H1 (cell line): Measurements from ENCODE around the gene ARHGEF7. TPM values are rescaled to one million over a fixed set of nuclear protein-coding genes. Genes with fewer than 3 reads are reported as not detected.

Experiments
- CTCF ChIA-PET: fragments of 300-600 bp; sonication (Branson Sonifier 250); formaldehyde crosslinking; loops from one replicate; lab custom pipeline; 2021; ENCODE audit not compliant: partially characterized antibody; lab: Charles Lee
- POLR2A ChIA-PET: fragments of 300-600 bp; sonication (Branson Sonifier 250); formaldehyde crosslinking; loops from one replicate; lab custom pipeline; 2021; ENCODE audit warnings: inconsistent platforms; ENCODE audit not compliant: partially characterized antibody; lab: Charles Lee
- DNase-seq, 2 experiments: peaks; one replicate each; pipeline versions ENCODE4 v3.0.0 to v3.0.0-alpha.2; 2010 to 2022; ENCODE audit warnings: low spot score in 2 of 2, low read depth in 1 of 2, mixed read lengths in 1 of 2
- FAIRE-seq: peaks from 2 replicates; lab custom pipeline; 2011; peaks lifted over from hg19 to GRCh38; lab: Jason Lieb, UNC
- H2AFZ ChIP-seq: 2 replicates; pipeline ENCODE4 v1.8.1; 2012; ENCODE audit warnings: low read length, inconsistent platforms
- H2AK5ac ChIP-seq: 2 replicates; pipeline ENCODE4 v1.6.1; 2013; ENCODE audit warnings: low read depth, low read length
- H2BK120ac ChIP-seq: replicated peaks from 2 replicates; pipeline ENCODE3; 2013; ENCODE audit warnings: low read depth, low read length, inconsistent platforms
- H2BK12ac ChIP-seq: 2 replicates; pipeline ENCODE4 v1.6.1; 2013; ENCODE audit warnings: low read depth, low read length
- H2BK15ac ChIP-seq: 2 replicates; pipeline ENCODE4 v1.6.1; 2013; ENCODE audit warnings: low read length
- H2BK20ac ChIP-seq: 2 replicates; pipeline ENCODE4 v1.6.1; 2013; ENCODE audit warnings: low read length
- H2BK5ac ChIP-seq: 2 replicates; pipeline ENCODE4 v1.6.1; 2013; ENCODE audit warnings: low read depth, low read length
- H3K14ac ChIP-seq: 2 replicates; pipeline ENCODE4 v1.6.1; 2013; ENCODE audit warnings: inconsistent platforms; ENCODE audit not compliant: insufficient read length
- H3K18ac ChIP-seq: 2 replicates; pipeline ENCODE4 v1.6.1; 2013; ENCODE audit warnings: low read length; ENCODE audit errors: extremely low read depth
- H3K23ac ChIP-seq: 2 replicates; pipeline ENCODE4 v1.6.1; 2013; ENCODE audit warnings: inconsistent platforms; ENCODE audit not compliant: insufficient read length
- H3K23me2 ChIP-seq: 2 replicates; pipeline ENCODE4 v1.6.1; 2013; ENCODE audit warnings: low read depth, low read length
- H3K27ac ChIP-seq: 2 replicates; pipeline ENCODE4 v1.6.1; 2011; ENCODE audit warnings: low read depth, low read length, inconsistent platforms
- H3K27me3 ChIP-seq, 4 experiments: replicated peaks in 1 of 4; 1 replicate in 1 of 4; 2 replicates in 3 of 4; pipeline versions ENCODE4 v1.6.1 to v1.8.1; 2011 to 2013; ENCODE audit warnings: low read length in 3 of 4, mild to moderate bottlenecking in 3 of 4, inconsistent platforms in 2 of 4, mixed read lengths in 2 of 4, moderate library complexity in 1 of 4; ENCODE audit not compliant: control insufficient read depth in 3 of 4, insufficient read depth in 3 of 4; ENCODE audit errors: extremely low read depth in 1 of 4
- H3K36me3 ChIP-seq, 4 experiments: 2 replicates each; pipeline versions ENCODE4 v1.6.1 to v1.8.1; 2011 to 2013; ENCODE audit warnings: mild to moderate bottlenecking in 4 of 4, low read length in 3 of 4, moderate library complexity in 2 of 4, control low read depth in 1 of 4, inconsistent platforms in 1 of 4; ENCODE audit not compliant: insufficient read depth in 4 of 4, control insufficient read depth in 2 of 4
- H3K4ac ChIP-seq: replicated peaks from 2 replicates; pipeline ENCODE3; 2013; ENCODE audit warnings: low read length, low read depth, mixed read lengths, inconsistent platforms; ENCODE audit not compliant: insufficient read length
- H3K4me1 ChIP-seq, 4 experiments: replicated peaks in 1 of 4; 1 replicate in 1 of 4; 2 replicates in 3 of 4; pipeline versions ENCODE4 v1.6.1 to v1.8.1; 2011 to 2013; ENCODE audit warnings: low read length in 3 of 4, inconsistent platforms in 2 of 4, mixed read lengths in 1 of 4; ENCODE audit not compliant: insufficient read depth in 4 of 4, control insufficient read depth in 3 of 4
- H3K4me2 ChIP-seq, 2 experiments: 2 replicates each; pipeline versions ENCODE4 v1.6.1 to v1.8.1; 2011 to 2013; ENCODE audit warnings: low read depth in 2 of 2, low read length in 2 of 2, control low read depth in 1 of 2, inconsistent platforms in 1 of 2, mild to moderate bottlenecking in 1 of 2; ENCODE audit not compliant: insufficient read depth in 1 of 2
- H3K4me3 ChIP-seq, 4 experiments: fragments of 200-600, 300-600 bp in 1 of 4; sonication (generic), shearing (Covaris generic), sonication (Bioruptor Twin) in 1 of 4; 2 replicates each; pipeline versions ENCODE4 v1.5.1 to v1.8.1; 2011 to 2016; ENCODE audit warnings: low read length in 4 of 4, low read depth in 3 of 4, control low read depth in 2 of 4, inconsistent platforms in 2 of 4, mild to moderate bottlenecking in 2 of 4, mixed read lengths in 1 of 4, moderate library complexity in 1 of 4; ENCODE audit not compliant: insufficient read depth in 2 of 4; ENCODE audit errors: extremely low read depth in 1 of 4
- H3K56ac ChIP-seq: replicated peaks from 2 replicates; pipeline ENCODE3; 2013; ENCODE audit warnings: low read depth, mild to moderate bottlenecking, mixed read lengths, low read length, inconsistent platforms; ENCODE audit not compliant: insufficient read length
- H3K79me1 ChIP-seq: 2 replicates; pipeline ENCODE4 v1.6.1; 2013; ENCODE audit warnings: low read depth, low read length, control low read depth
- H3K79me2 ChIP-seq, 2 experiments: 2 replicates each; pipeline versions ENCODE4 v1.6.1 to v1.8.1; 2012 to 2013; ENCODE audit warnings: low read length in 2 of 2, mild to moderate bottlenecking in 2 of 2, inconsistent platforms in 1 of 2; ENCODE audit not compliant: insufficient read depth in 2 of 2, control insufficient read depth in 1 of 2
- H3K9ac ChIP-seq, 4 experiments: replicated peaks in 1 of 4; 1 replicate in 1 of 4; 2 replicates in 3 of 4; pipeline versions ENCODE4 v1.6.1 to v1.8.1; 2011 to 2013; ENCODE audit warnings: low read depth in 3 of 4, low read length in 3 of 4, control low read depth in 2 of 4, mild to moderate bottlenecking in 2 of 4, moderate library complexity in 2 of 4, inconsistent platforms in 1 of 4; ENCODE audit errors: extremely low read depth in 1 of 4
- H3K9me3 ChIP-seq, 2 experiments: 2 replicates each; pipeline versions ENCODE4 v1.6.1 to v1.8.1; 2012 to 2013; ENCODE audit warnings: mild to moderate bottlenecking in 2 of 2, moderate library complexity in 2 of 2, control low read depth in 1 of 2, inconsistent platforms in 1 of 2, low read depth in 1 of 2, low read length in 1 of 2, mixed read lengths in 1 of 2; ENCODE audit not compliant: insufficient read depth in 2 of 2
- H4K20me1 ChIP-seq, 2 experiments: replicated peaks in 1 of 2; 2 replicates each; pipeline versions ENCODE3 to v1.8.1; 2011 to 2013; ENCODE audit warnings: inconsistent platforms in 2 of 2, low read length in 2 of 2, mild to moderate bottlenecking in 1 of 2; ENCODE audit not compliant: insufficient read depth in 2 of 2, control insufficient read depth in 1 of 2
- H4K5ac ChIP-seq: 2 replicates; pipeline ENCODE4 v1.6.1; 2013; ENCODE audit warnings: low read length, low read depth, mixed read lengths, inconsistent platforms; ENCODE audit not compliant: insufficient read length
- H4K8ac ChIP-seq: 2 replicates; pipeline ENCODE4 v1.8.0; 2013; ENCODE audit warnings: mild to moderate bottlenecking, moderate library complexity, low read length, inconsistent platforms; ENCODE audit not compliant: insufficient read depth; ENCODE audit errors: extremely low read depth
- H4K91ac ChIP-seq: replicated peaks from 2 replicates; pipeline ENCODE3; 2013; ENCODE audit warnings: low read length, mixed read lengths, inconsistent platforms; ENCODE audit not compliant: insufficient read length
- BRCA1 ChIP-seq: IDR thresholded peaks from 2 replicates; pipeline ENCODE4 v1.6.1; 2012; ENCODE audit warnings: low read depth, low read length, improper control_type of control experiment
- EP300 ChIP-seq, 2 experiments: IDR thresholded peaks; 1 replicate in 1 of 2; 2 replicates in 1 of 2; pipeline ENCODE4 v1.6.1; 2011 to 2012; ENCODE audit warnings: low read depth in 2 of 2, low read length in 2 of 2, mild to moderate bottlenecking in 2 of 2, borderline replicate concordance in 1 of 2, inconsistent platforms in 1 of 2, moderate library complexity in 1 of 2
- KDM1A ChIP-seq: fragments of 200-600, 300-600 bp; sonication (generic); IDR thresholded peaks from 2 replicates; pipeline ENCODE4 v1.7.1; 2016; ENCODE audit warnings: mild to moderate bottlenecking, low read length, borderline replicate concordance
- KDM5A ChIP-seq: fragments of 200-600 bp; IDR thresholded peaks from 2 replicates; pipeline ENCODE4 v1.7.1; 2012; ENCODE audit warnings: mild to moderate bottlenecking, low read length, inconsistent platforms, mixed read lengths
- NRF1 ChIP-seq: IDR thresholded peaks from 2 replicates; pipeline ENCODE4 v1.6.1; 2011; ENCODE audit warnings: mild to moderate bottlenecking, low read depth, low read length, improper control_type of control experiment
- RAD21 ChIP-seq, 2 experiments: IDR thresholded peaks in 1 of 2; conservative IDR thresholded peaks in 1 of 2; 2 replicates each; pipeline ENCODE4 v1.6.1; 2011; ENCODE audit warnings: low read depth in 2 of 2, low read length in 2 of 2, improper control_type of control experiment in 1 of 2, inconsistent platforms in 1 of 2, mild to moderate bottlenecking in 1 of 2, moderate library complexity in 1 of 2
- RBBP5 ChIP-seq: IDR thresholded peaks from 2 replicates; pipeline ENCODE4 v1.7.1; 2012; ENCODE audit warnings: low read depth, mild to moderate bottlenecking, inconsistent platforms, low read length, moderate library complexity, borderline replicate concordance
- RNF2 ChIP-seq: fragments of 200-900, 300-1000 bp; sonication (generic); IDR thresholded peaks from 2 replicates; pipeline ENCODE4 v1.7.1; 2016; ENCODE audit warnings: borderline replicate concordance, low read depth, mild to moderate bottlenecking, antibody characterized with exemption, low read length; ENCODE audit not compliant: poor library complexity, severe bottlenecking; ENCODE audit errors: missing control alignments
- RXRA ChIP-seq: IDR thresholded peaks from 2 replicates; pipeline ENCODE4 v1.6.1; 2011; ENCODE audit warnings: low read depth, mild to moderate bottlenecking, low read length, moderate library complexity; ENCODE audit not compliant: insufficient read depth
- SP1 ChIP-seq: IDR thresholded peaks from 2 replicates; pipeline ENCODE4 v1.6.1; 2011; ENCODE audit warnings: low read depth, low read length
- TAF7 ChIP-seq: optimal IDR thresholded peaks from 2 replicates; pipeline ENCODE3; 2011; ENCODE audit warnings: low read depth, mild to moderate bottlenecking, inconsistent platforms, low read length, moderate library complexity, borderline replicate concordance
- TBP ChIP-seq: IDR thresholded peaks from 2 replicates; pipeline ENCODE4 v1.6.1; 2011; ENCODE audit warnings: low read depth, low read length, improper control_type of control experiment
- TCF12 ChIP-seq: IDR thresholded peaks from 2 replicates; pipeline ENCODE4 v1.6.1; 2011; ENCODE audit warnings: low read depth, mild to moderate bottlenecking, low read length
- YY1 ChIP-seq: IDR thresholded peaks from 2 replicates; pipeline ENCODE4 v1.6.1; 2011; ENCODE audit warnings: low read depth, mild to moderate bottlenecking, low read length
- WGBS, 2 experiments: shearing (Covaris generic) in 1 of 2; methylation state at CpG; one replicate each; pipeline versions ENCODE4 v1.1.6 to v1.1.7; 2013 to 2015; ENCODE audit warnings: low lambda C conversion rate in 2 of 2, mixed read lengths in 2 of 2, inconsistent platforms in 1 of 2, low coverage in 1 of 2, missing lambda C conversion rate in 1 of 2; ENCODE audit not compliant: insufficient replicate concordance in 2 of 2, insufficient coverage in 1 of 2, insufficient read length in 1 of 2; ENCODE audit errors: extremely low coverage in 1 of 2, missing lambda C conversion rate in 1 of 2; 5-methylcytosine and 5-hydroxymethylcytosine counted together
- polyA plus RNA-seq, 7 experiments: library from polyadenylated mRNA; depleted of rRNA in 3 of 7; stranded (reverse) in 5 of 7; unstranded in 2 of 7; fragments of >200 nt in 5 of 7; fragments of 200-250 nt in 2 of 7; gene quantifications; 1 replicate in 5 of 7; 2 replicates in 1 of 7; 4 replicates in 1 of 7; pipeline versions ENCODE4 v1.2.1 to v1.2.3, GENCODE V29; 2011 to 2013; ENCODE audit warnings: missing spikeins in 2 of 7, mixed read lengths in 2 of 7
- total RNA-seq: library from RNA; stranded (reverse); fragmentation: NEBNext Ultra II Directional; extraction: Animal tissue kit (Norgen Biotek cat#: 25700); gene quantifications from 2 replicates; pipeline ENCODE4 v1.2.1, GENCODE V29; 2021

The ARHGEF7 gene
- total and polyA plus RNA-seq, 2 of the 8 experiments (the other 6 are each of a cell fraction or from before 2014, with no cell fraction given): 26.2 to 56.5 TPM

DNA sequence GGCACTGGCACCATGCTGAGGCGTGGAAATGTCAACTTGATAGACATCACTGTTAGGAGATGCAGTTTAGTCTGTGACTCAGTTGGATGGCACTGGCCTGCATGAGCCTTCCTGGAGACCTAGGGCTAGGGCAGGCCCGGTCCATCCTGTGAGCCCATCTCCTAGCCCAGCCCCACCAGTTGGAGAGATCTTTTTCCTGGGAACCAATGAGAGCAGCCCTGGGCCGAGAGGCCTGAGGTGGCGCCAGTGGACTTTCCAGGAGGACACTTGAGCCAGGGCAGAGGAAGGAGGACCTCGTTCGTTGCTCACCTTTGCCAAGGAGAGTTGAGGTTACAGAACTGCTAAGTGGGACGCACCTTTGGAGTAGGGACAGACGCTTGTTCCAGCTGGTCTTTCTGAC lies 104.8 kb downstream of the ARHGEF7 start:
- Histone ChIP-seq H3K14ac (no peak overlapping the region), H4K91ac (peak overlapping the region; percentile 22), H3K36me3 (no peaks in the 10 kb centered on the region; a peak in 2 of 8 replicates), H3K4me3 (no peak overlapping the region), H3K23ac (no peak overlapping the region), H2BK20ac (no peak overlapping the region), H2BK120ac (no peak overlapping the region), H4K8ac (no peak overlapping the region), H2BK12ac (no peak overlapping the region), H2AK5ac (no peak overlapping the region), H2BK5ac (0 out of 2 replicates have a peak overlapping the region, but pooled peaks have one; percentile 74), H3K27me3 (no peaks in the 10 kb centered on the region), H2AFZ (no peak overlapping the region), H3K27ac (no peak overlapping the region), H3K4ac (no peak overlapping the region), H3K4me1 (peaks cover 11 to 20% (median 15%) of the 10 kb centered on the region in 4 experiments), H3K79me2 (peaks cover 0 to 62% of the 10 kb centered on the region in 2 experiments; a peak in 2 of 4 replicates), H3K18ac (no peak overlapping the region), H2BK15ac (no peak overlapping the region), H4K5ac (no peak overlapping the region), H3K79me1 (peaks cover 16% of the 10 kb centered on the region), H4K20me1 (peaks cover 3 to 16% of the 10 kb centered on the region in 2 experiments), H3K9me3 (no peaks in the 10 kb centered on the region), H3K4me2 (no peak overlapping the region), H3K56ac (no peak overlapping the region), H3K9ac (no peak overlapping the region), H3K23me2 (no peaks in the 10 kb centered on the region)
- 83% methylated on average over 8 of the region's 8 CpGs; no CpG with 5 or more reads in 1 of the 2 experiments for WGBS, 2 experiments
- POLR2A ChIA-PET: no interaction called here
- DNase-seq (no peak), FAIRE-seq (no peak)
- CTCF ChIA-PET: no interaction called here
- TF ChIP-seq RXRA: no peak
- no peak for TF ChIP-seq TBP
- no peak for TF ChIP-seq BRCA1
- TF ChIP-seq TCF12: no peak
- peak in 1 of 2 experiments; percentile 19; a peak in 1 of 4 replicates for TF ChIP-seq RAD21 (IDR thresholded peaks at IDR 0.05 in 1 of 2, conservative IDR thresholded peaks at IDR 0.05 in 1 of 2; ENCODE audit: low read depth in 2 of 2, low read length in 2 of 2)
- no peak for TF ChIP-seq TAF7
- TF ChIP-seq RNF2: no peak
- TF ChIP-seq KDM5A: no peak
- no peak for TF ChIP-seq NRF1
- no peak for TF ChIP-seq KDM1A
- TF ChIP-seq SP1: no peak
- TF ChIP-seq RBBP5: no peak
- TF ChIP-seq YY1: no peak
- TF ChIP-seq EP300 (IDR thresholded peaks at IDR 0.05; ENCODE audit: borderline replicate concordance in 1 of 2, low read depth in 2 of 2, low read length in 2 of 2): no peak
